ENCODE results near the gene NANS.

The NANS gene

GRCh38 chr9:98083061-98083501 is 26.5 kb downstream of the NANS start:
- H3K27ac ChIP-seq, result no peak overlapping the region
- DNase-seq (ENCODE audit: low spot score), result no peak

DNA sequence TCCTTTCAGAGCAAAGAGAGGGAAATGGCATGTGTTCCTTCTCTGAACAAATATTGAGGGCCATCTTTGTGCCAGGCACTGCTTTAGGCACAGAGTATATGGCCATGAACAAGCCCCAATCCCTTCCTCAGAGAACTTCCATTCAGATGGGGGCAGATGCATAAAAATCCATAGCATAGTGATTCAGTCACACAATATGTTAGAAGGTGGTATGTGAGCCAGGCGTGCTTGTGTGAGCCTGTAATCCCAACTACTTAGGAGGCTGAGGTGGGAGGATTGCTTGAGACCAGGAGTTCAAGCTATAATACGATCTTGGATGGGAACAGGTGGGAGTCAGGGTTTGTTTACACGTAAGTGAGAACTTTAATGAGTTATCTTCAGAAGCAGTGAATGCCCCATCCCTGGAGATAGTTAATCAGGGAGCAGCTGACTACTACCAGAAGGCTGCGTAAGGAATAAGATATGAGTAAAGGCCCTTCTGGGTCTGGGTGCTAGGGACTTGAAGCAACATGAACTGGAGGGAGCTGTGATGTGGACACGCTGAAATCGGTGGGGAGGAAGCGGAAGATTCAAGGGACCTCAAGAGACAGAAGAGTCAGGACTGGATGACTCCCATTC is 27.1 kb downstream of the NANS start:
- Histone ChIP-seq H3K4me3 (no peak overlapping the region), H3K27ac (no peak overlapping the region)
- TF ChIP-seq, protein P1, sequence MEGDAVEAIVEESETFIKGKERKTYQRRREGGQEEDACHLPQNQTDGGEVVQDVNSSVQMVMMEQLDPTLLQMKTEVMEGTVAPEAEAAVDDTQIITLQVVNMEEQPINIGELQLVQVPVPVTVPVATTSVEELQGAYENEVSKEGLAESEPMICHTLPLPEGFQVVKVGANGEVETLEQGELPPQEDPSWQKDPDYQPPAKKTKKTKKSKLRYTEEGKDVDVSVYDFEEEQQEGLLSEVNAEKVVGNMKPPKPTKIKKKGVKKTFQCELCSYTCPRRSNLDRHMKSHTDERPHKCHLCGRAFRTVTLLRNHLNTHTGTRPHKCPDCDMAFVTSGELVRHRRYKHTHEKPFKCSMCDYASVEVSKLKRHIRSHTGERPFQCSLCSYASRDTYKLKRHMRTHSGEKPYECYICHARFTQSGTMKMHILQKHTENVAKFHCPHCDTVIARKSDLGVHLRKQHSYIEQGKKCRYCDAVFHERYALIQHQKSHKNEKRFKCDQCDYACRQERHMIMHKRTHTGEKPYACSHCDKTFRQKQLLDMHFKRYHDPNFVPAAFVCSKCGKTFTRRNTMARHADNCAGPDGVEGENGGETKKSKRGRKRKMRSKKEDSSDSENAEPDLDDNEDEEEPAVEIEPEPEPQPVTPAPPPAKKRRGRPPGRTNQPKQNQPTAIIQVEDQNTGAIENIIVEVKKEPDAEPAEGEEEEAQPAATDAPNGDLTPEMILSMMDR (IDR thresholded peaks at IDR 0.05), result no peak
- no peak for DNase-seq (ENCODE audit: low spot score)

More at GRCh38 chr9:98083061-98083501, 26.5 kb downstream of the NANS start:
- TF ChIP-seq, protein P1 (IDR thresholded peaks at IDR 0.05), result no peak
- no peak overlapping the region for H3K4me3 ChIP-seq

DNA sequence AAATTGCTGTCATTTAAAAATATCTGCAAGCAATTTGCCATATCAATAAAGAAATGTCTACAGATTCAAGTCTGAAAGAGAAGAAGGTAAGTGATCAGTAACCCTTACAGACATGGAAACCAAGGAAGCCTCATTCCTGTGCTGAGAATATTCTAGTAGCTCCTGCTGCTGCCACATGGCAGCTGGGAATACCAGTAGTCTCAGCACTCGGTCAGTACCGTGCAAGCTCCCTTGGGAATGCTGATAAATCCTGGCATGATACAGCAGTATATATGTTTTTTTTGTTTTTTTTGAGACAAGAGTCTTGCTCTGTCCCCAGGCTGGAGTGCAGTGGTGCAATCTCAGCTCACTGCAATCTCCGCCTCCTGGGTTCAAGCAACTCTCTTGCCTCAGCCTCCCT is 27.9 kb downstream of the NANS start:
- no peak for DNase-seq (ENCODE audit: low spot score)

GRCh38 chr9:98085058-98085457 is 28.5 kb downstream of the NANS start:
- TF ChIP-seq, protein P1 (IDR thresholded peaks at IDR 0.05), result no peak
- Histone ChIP-seq H3K27ac (no peak overlapping the region), H3K4me3 (no peak overlapping the region)
- no peak for DNase-seq (ENCODE audit: low spot score)

More for the DNA sequence above, 27.9 kb downstream of the NANS start:
- TF ChIP-seq, protein P1 (IDR thresholded peaks at IDR 0.05), result no peak
- Histone ChIP-seq H3K27ac (no peak overlapping the region), H3K4me3 (no peak overlapping the region)

DNA sequence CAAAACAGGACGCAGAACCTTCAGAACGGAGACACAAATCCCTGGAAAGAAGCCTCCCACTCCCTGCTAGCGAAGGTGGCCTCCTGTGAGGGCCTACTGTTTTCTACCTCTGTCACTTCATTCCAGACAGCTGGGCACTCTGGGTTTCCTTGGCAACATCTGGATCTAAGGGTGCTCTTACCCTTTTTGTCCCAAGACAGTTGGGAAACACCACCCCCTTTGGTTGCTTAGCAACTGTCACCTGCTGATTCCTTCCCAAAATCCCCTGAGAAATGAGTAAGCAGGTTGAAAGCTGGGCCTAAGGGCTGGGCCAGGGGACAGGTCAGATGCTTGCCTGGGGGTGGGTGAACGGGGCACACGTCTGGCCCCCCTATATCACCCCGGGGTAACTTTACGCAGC is 29.4 kb downstream of the NANS start:
- no peak for DNase-seq (ENCODE audit: low spot score)
- no peak overlapping the region for H3K4me3 ChIP-seq
- H3K27ac ChIP-seq, result no peak overlapping the region
- TF ChIP-seq, protein P1 (IDR thresholded peaks at IDR 0.05), result no peak

GRCh38 chr9:98086461-98086860 is 29.9 kb downstream of the NANS start:
- DNase-seq (ENCODE audit: low spot score), result no peak
- TF ChIP-seq, protein P1 (IDR thresholded peaks at IDR 0.05), result no peak
- no peak overlapping the region for H3K4me3 ChIP-seq
- H3K27ac ChIP-seq, result no peak overlapping the region
